OCI-LY1 (cell line): ENCODE data around the gene CSAG3.
"Not testable (repeated sequence)": the region's sequence is repeated elsewhere in the genome, so short reads cannot be mapped to it uniquely, and the experiment has no call there.

Experiments
- H2AFZ ChIP-seq: fragments of 200-600 bp; sonication (generic), shearing (Covaris generic); 2 replicates; pipeline ENCODE4 v1.6.0; 2014; ENCODE audit warnings: antibody characterized with exemption, mild to moderate bottlenecking, low read length
- H3F3A ChIP-seq: fragments of 200-600 bp; sonication (generic), shearing (Covaris generic); 2 replicates; pipeline ENCODE4 v1.6.0; 2014; ENCODE audit warnings: mild to moderate bottlenecking, antibody characterized with exemption, low read length, moderate library complexity; ENCODE audit not compliant: insufficient read depth
- H3K27ac ChIP-seq: fragments of 200-600 bp; sonication (generic); 2 replicates; pipeline ENCODE4 v1.5.1; 2014; ENCODE audit warnings: low read length, mixed run types, mild to moderate bottlenecking, low read depth; ENCODE audit not compliant: poor library complexity, severe bottlenecking
- H3K27me3 ChIP-seq: fragments of 200-600 bp; sonication (generic); 2 replicates; pipeline ENCODE4 v1.6.0; 2014; ENCODE audit warnings: antibody characterized with exemption, mild to moderate bottlenecking, low read length, moderate library complexity; ENCODE audit not compliant: insufficient read depth
- H3K36me3 ChIP-seq: fragments of 200-600 bp; sonication (generic); 2 replicates; pipeline ENCODE4 v1.6.1; 2014; ENCODE audit warnings: mild to moderate bottlenecking, antibody characterized with exemption, low read length, moderate library complexity, mixed read lengths; ENCODE audit not compliant: insufficient read depth
- H3K4me1 ChIP-seq: fragments of 200-600 bp; sonication (generic); 2 replicates; pipeline ENCODE4 v1.5.1; 2014; ENCODE audit warnings: mild to moderate bottlenecking, low read length, moderate library complexity; ENCODE audit not compliant: insufficient read depth, severe bottlenecking
- H3K4me2 ChIP-seq: fragments of 200-600 bp; sonication (generic), shearing (Covaris generic); 2 replicates; pipeline ENCODE4 v1.6.1; 2014; ENCODE audit warnings: low read length
- H3K4me3 ChIP-seq: fragments of 200-600 bp; sonication (generic); 2 replicates; pipeline ENCODE4 v1.5.1; 2014; ENCODE audit warnings: low read length, low read depth, mild to moderate bottlenecking, mixed read lengths; ENCODE audit not compliant: poor library complexity, severe bottlenecking
- H3K79me2 ChIP-seq: fragments of 200-600 bp; shearing (Covaris generic); 2 replicates; pipeline ENCODE4 v1.6.1; 2016; ENCODE audit warnings: mixed run types, low read length, mixed read lengths; ENCODE audit not compliant: insufficient read depth
- H3K9ac ChIP-seq: fragments of 200-600 bp; sonication (generic), shearing (Covaris generic); 2 replicates; pipeline ENCODE4 v1.6.1; 2014; ENCODE audit warnings: mild to moderate bottlenecking, low read length, mixed read lengths
- H3K9me2 ChIP-seq: fragments of 200-600 bp; sonication (generic), shearing (Covaris generic); 2 replicates; pipeline ENCODE4 v1.6.1; 2014; ENCODE audit warnings: low read depth, mild to moderate bottlenecking, low read length, mixed read lengths
- H3K9me3 ChIP-seq: fragments of 200-600 bp; shearing (Covaris generic); 2 replicates; pipeline ENCODE4 v1.6.1; 2014; ENCODE audit warnings: low read length, mixed read lengths
- H4K20me1 ChIP-seq: fragments of 200-600 bp; sonication (generic), shearing (Covaris generic); 2 replicates; pipeline ENCODE4 v1.6.0; 2016; ENCODE audit warnings: mild to moderate bottlenecking, low read length; ENCODE audit not compliant: insufficient read depth
- CTCF ChIP-seq: fragments of 200-600 bp; sonication (generic), shearing (Covaris generic); IDR thresholded peaks from 2 replicates; pipeline ENCODE4 v1.5.1; 2017; ENCODE audit warnings: mild to moderate bottlenecking, antibody characterized with exemption, low read length, moderate library complexity, mixed read lengths
- EZH2 ChIP-seq: fragments of 200-600 bp; sonication (generic), shearing (Covaris generic); IDR thresholded peaks from 2 replicates; pipeline ENCODE4 v1.8.0; 2017; ENCODE audit warnings: borderline replicate concordance, mixed run types, mild to moderate bottlenecking, antibody characterized with exemption, low read length, moderate library complexity, mixed read lengths

CSAG3 gene

GRCh38 chrX:152733261-152733975 lies 25.6 kb upstream of the CSAG3 start, which contains the start of the genes CSAG1 and MAGEA12:
TSS of gene CSAG1 (minus strand) at chrX:152733721. CDS start at chrX:152732460, 1,261 bp downstream.
TSS of gene MAGEA12 (plus strand) at chrX:152733757. CDS start at chrX:152736162, 2,405 bp downstream.
- Histone ChIP-seq H3K79me2 (no peaks in the 10 kb centered on the region), H3K4me1 (no peaks in the 10 kb centered on the region), H3F3A (no peaks in the 10 kb centered on the region), H3K4me2 (no peak within 1 kb of the TSS), H3K4me3 (no peak within 1 kb of the TSS), H3K27ac (no peak within 1 kb of the TSS), H4K20me1 (no peaks in the 10 kb centered on the region), H3K9me3 (no peaks in the 10 kb centered on the region), H3K9me2 (no peaks in the 10 kb centered on the region), H2AFZ (no peak within 1 kb of the TSS), H3K9ac (no peak within 1 kb of the TSS), H3K27me3 (no peaks in the 10 kb centered on the region), H3K36me3 (no peaks in the 10 kb centered on the region)
- no peak for TF ChIP-seq CTCF
- no peak for TF ChIP-seq EZH2

- not testable (repeated sequence) for H3F3A ChIP-seq, H3K9me2 ChIP-seq, H3K36me3 ChIP-seq, H3K79me2 ChIP-seq, H3K9ac ChIP-seq, H3K9me3 ChIP-seq, H3K4me3 ChIP-seq, H3K27me3 ChIP-seq, H3K27ac ChIP-seq, H2AFZ ChIP-seq, H4K20me1 ChIP-seq, H3K4me2 ChIP-seq, H3K4me1 ChIP-seq
Measured at GRCh38 chrX:152734143-152734858, 24.7 kb upstream of the CSAG3 start.

- H3K36me3 ChIP-seq: no peaks in the 10 kb centered on the region
- no peaks in the 10 kb centered on the region for H3F3A ChIP-seq
- no peak overlapping the region for H3K4me3 ChIP-seq
- no peaks in the 10 kb centered on the region for H3K4me1 ChIP-seq
- H4K20me1 ChIP-seq: no peaks in the 10 kb centered on the region
- no peaks in the 10 kb centered on the region for H3K9me2 ChIP-seq
- H3K9me3 ChIP-seq: no peaks in the 10 kb centered on the region
- TF ChIP-seq CTCF (no peak), EZH2 (no peak)
- H3K9ac ChIP-seq: no peak overlapping the region
- no peaks in the 10 kb centered on the region for H3K27me3 ChIP-seq
- H3K79me2 ChIP-seq: no peaks in the 10 kb centered on the region
- H3K4me2 ChIP-seq: no peak overlapping the region
- H2AFZ ChIP-seq: no peak overlapping the region
- H3K27ac ChIP-seq: no peak overlapping the region
Measured at GRCh38 chrX:152735101-152735500, 23.9 kb upstream of the CSAG3 start.
